ENCODE data around the gene EARS2. TPM values are rescaled to one million over a fixed set of nuclear protein-coding genes. Genes with fewer than 3 reads are reported as not detected.

The EARS2 gene
- total and polyA plus RNA-seq, 3 donors from 2014 or later = 32.3 to 76.7 (median 55.9) TPM

- Histone ChIP-seq H3K27ac (no peak overlapping the region), H3K4me3 (no peak overlapping the region), H3K27me3 (no peaks in the 10 kb centered on the region), H3K9me3 (no peaks in the 10 kb centered on the region), H3K4me1 (no peaks in the 10 kb centered on the region), H3K36me3 (ENCODE audit: low read depth, missing control alignments) (no peaks in the 10 kb centered on the region)
- 67 to 93% methylated on average over 1 to 2 of the region's 2 CpGs for WGBS, 2 donors
- no peak for DNase-seq
- intact Hi-C loops (cut with DNase I; ENCODE audit: low total_unique reads) = no loop called here
- TF ChIP-seq CTCF (IDR thresholded peaks at IDR 0.05) = no peak
- TF ChIP-seq POLR2A (IDR thresholded peaks at IDR 0.05) = no peak
Observed at GRCh38 chr16:23535901-23536300, 21.2 kb downstream of the EARS2 start.

GRCh38 chr16:23534868-23535860, 22.0 kb downstream of the EARS2 start:
- H3K36me3 ChIP-seq (ENCODE audit: low read depth, missing control alignments) = no peaks in the 10 kb centered on the region
- 93% methylated on average over 18 to 19 of the region's 19 CpGs for WGBS, 2 donors
- no peak for TF ChIP-seq POLR2A (IDR thresholded peaks at IDR 0.05)
- no peak for TF ChIP-seq CTCF (IDR thresholded peaks at IDR 0.05)
- DNase-seq = no peak
- H3K4me1 ChIP-seq = no peaks in the 10 kb centered on the region
- H3K9me3 ChIP-seq = no peaks in the 10 kb centered on the region
- no peak overlapping the region for H3K4me3 ChIP-seq
- H3K27ac ChIP-seq = no peak overlapping the region
- no peaks in the 10 kb centered on the region for H3K27me3 ChIP-seq
- intact Hi-C loops (cut with DNase I; ENCODE audit: low total_unique reads) = no loop called here

- Histone ChIP-seq H3K27ac (no peak overlapping the region), H3K9me3 (no peaks in the 10 kb centered on the region), H3K27me3 (no peaks in the 10 kb centered on the region), H3K4me3 (no peak overlapping the region), H3K4me1 (no peaks in the 10 kb centered on the region), H3K36me3 (ENCODE audit: low read depth, missing control alignments) (no peaks in the 10 kb centered on the region)
- TF ChIP-seq POLR2A (IDR thresholded peaks at IDR 0.05) (no peak), CTCF (IDR thresholded peaks at IDR 0.05) (no peak)
- DNase-seq = no peak
- intact Hi-C loops (cut with DNase I; ENCODE audit: low total_unique reads) = no loop called here
- WGBS, 2 donors = 89 to 100% methylated on average over 1 of the region's 1 CpG
Observed at GRCh38 chr16:23532448-23532847, 24.7 kb downstream of the EARS2 start.

- no peaks in the 10 kb centered on the region for H3K27me3 ChIP-seq
- no peak overlapping the region for H3K27ac ChIP-seq
- no peaks in the 10 kb centered on the region for H3K4me1 ChIP-seq
- TF ChIP-seq CTCF (IDR thresholded peaks at IDR 0.05) (no peak), POLR2A (IDR thresholded peaks at IDR 0.05) (no peak)
- no peak for DNase-seq
- H3K36me3 ChIP-seq (ENCODE audit: low read depth, missing control alignments) = no peaks in the 10 kb centered on the region
- intact Hi-C loops (cut with DNase I; ENCODE audit: low total_unique reads) = no loop called here
- H3K9me3 ChIP-seq = no peaks in the 10 kb centered on the region
- WGBS, 2 donors = 96% methylated on average over 5 of the region's 5 CpGs
- no peak overlapping the region for H3K4me3 ChIP-seq
Observed at GRCh38 chr16:23530062-23530461, 27.1 kb downstream of the EARS2 start.
